Activated T-cell treated with anti-CD3 and anti-CD28 coated beads, Interleukin-2, amount 50 U/mL, for 48 hours (primary cell): ENCODE data around the gene GKAP1.
"Not testable (repeated sequence)": the region's sequence is repeated elsewhere in the genome, so short reads cannot be mapped to it uniquely, and the experiment has no call there.

Source experiments
- DNase-seq, 2 experiments: peaks; one replicate each; pipeline ENCODE4 v3.0.0-alpha.2; 2020

The GKAP1 gene

GRCh38 chr9:83728591-83729368, 88.8 kb downstream of the GKAP1 start:
- not testable (repeated sequence) for DNase-seq

GRCh38 chr9:83724436-83724835, 93.1 kb downstream of the GKAP1 start:
- no peak for DNase-seq

GRCh38 chr9:83722726-83723495, 94.7 kb downstream of the GKAP1 start:
- DNase-seq, result no peak

GRCh38 chr9:83721509-83721908, 96.1 kb downstream of the GKAP1 start:
- DNase-seq, result no peak

GRCh38 chr9:83715794-83716193, 101.8 kb downstream of the GKAP1 start:
- no peak for DNase-seq

GRCh38 chr9:83715221-83715620, 102.3 kb downstream of the GKAP1 start:
- no peak for DNase-seq

- no peak for DNase-seq
These were observed 103.2 kb downstream of the GKAP1 start for GRCh38 chr9:83714329-83714728.

GRCh38 chr9:83708515-83709158, 108.9 kb downstream of the GKAP1 start:
- peak; percentile 64 to 65 for DNase-seq

GRCh38 chr9:83707768-83708514, 109.6 kb downstream of the GKAP1 start, which contains the start of gene UBQLN1:
Gene UBQLN1, minus strand, starts transcription at chr9:83707958. Its CDS starts 279 bp downstream, at chr9:83707679.
- DNase-seq, result peak; percentile 93

- peak in 1 of 2 experiments; percentile 84 for DNase-seq
These were observed 110.1 kb downstream of the GKAP1 start for GRCh38 chr9:83707518-83707767.

GRCh38 chr9:83706676-83707517, 110.7 kb downstream of the GKAP1 start:
- DNase-seq, result peak; percentile 79 to 82

GRCh38 chr9:83705219-83705651, 112.3 kb downstream of the GKAP1 start:
- peak; percentile 27 to 29 for DNase-seq

GRCh38 chr9:83701769-83702168, 115.8 kb downstream of the GKAP1 start:
- no peak for DNase-seq

GRCh38 chr9:83701286-83701685, 116.3 kb downstream of the GKAP1 start:
- DNase-seq, result no peak

GRCh38 chr9:83699615-83700014, 118.0 kb downstream of the GKAP1 start:
- no peak for DNase-seq

GRCh38 chr9:83698976-83699585, 118.5 kb downstream of the GKAP1 start:
- DNase-seq, result no peak

- DNase-seq, result no peak
These were observed 126.1 kb downstream of the GKAP1 start for GRCh38 chr9:83691492-83691891.
